ENCODE results near the gene DNHD1. TPM values are rescaled to one million over a fixed set of nuclear protein-coding genes. Genes with fewer than 3 reads are reported as not detected.

DNHD1 gene
- total and polyA plus RNA-seq, 8 donors = 1.8 to 45.1 (median 11.4) TPM

GRCh38 chr11:6455070-6455469 is 42.0 kb upstream of the DNHD1 start:
- H3K27ac ChIP-seq = no peak overlapping the region
- H3K9me3 ChIP-seq = no peaks in the 10 kb centered on the region
- peaks cover 69 to 100% (median 100%) of the 10 kb centered on the region in 4 donors for H3K36me3 ChIP-seq
- H3K4me3 ChIP-seq = no peak overlapping the region
- no peaks in the 10 kb centered on the region for H3K4me1 ChIP-seq
- TF ChIP-seq CTCF (IDR thresholded peaks at IDR 0.05) = no peak
- no peak for TF ChIP-seq POLR2AphosphoS5 (IDR thresholded peaks at IDR 0.05)
- no peak for TF ChIP-seq EP300 (IDR thresholded peaks at IDR 0.05)
- no peak for TF ChIP-seq POLR2A (IDR thresholded peaks at IDR 0.05)
- DNase-seq = no peak
- intact Hi-C loops (cut with DNase I; ENCODE audit: low total_unique reads) = no loop called here
- WGBS, 5 donors = 42 to 73% (median 72%) methylated on average over 2 of the region's 2 CpGs
- no peaks in the 10 kb centered on the region for H3K27me3 ChIP-seq

DNA sequence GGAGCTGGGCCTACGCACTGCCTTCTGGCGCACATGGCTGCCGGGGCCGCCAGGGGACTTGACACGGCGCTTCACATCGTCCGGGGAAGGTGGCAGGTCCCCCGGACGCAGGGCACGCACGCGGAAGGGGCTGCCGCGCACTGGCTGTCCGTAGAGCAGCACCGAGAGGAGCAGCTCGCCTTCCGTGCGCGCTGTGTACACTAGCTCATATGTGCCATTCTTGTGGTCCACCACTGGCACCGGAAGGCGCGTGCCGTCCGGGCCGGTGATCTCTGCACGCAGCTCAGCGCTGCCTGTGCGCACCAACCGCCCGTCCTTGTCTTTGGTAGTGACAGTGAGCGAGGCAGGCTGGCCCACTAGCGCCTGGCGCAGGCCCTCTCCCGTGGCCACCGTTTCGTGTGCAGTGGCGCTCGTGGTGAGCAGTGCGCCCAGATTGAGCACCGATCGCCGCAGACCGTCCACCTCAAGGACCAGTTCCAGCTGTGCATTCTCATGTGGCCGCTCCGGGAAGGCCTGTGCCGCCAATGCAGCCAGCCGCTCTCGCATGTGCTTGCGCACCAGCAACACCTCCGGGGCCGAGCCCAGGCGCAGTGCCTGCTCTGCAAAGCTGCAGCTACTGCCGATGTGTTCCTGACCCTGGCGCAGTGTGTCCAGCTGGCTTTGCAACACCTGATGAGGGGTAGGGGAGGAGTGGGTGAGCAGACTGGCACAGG is 40.6 kb upstream of the DNHD1 start:
- no peaks in the 10 kb centered on the region for H3K27me3 ChIP-seq
- H3K36me3 ChIP-seq = peaks cover 54 to 100% (median 94%) of the 10 kb centered on the region in 4 donors
- no peak for DNase-seq
- 95 to 97% (median 96%) methylated on average over 33 to 56 of the region's 56 CpGs for WGBS, 5 donors
- H3K9me3 ChIP-seq = no peaks in the 10 kb centered on the region
- H3K27ac ChIP-seq = no peak overlapping the region
- TF ChIP-seq POLR2A (IDR thresholded peaks at IDR 0.05) (no peak), CTCF (IDR thresholded peaks at IDR 0.05) (no peak), EP300 (IDR thresholded peaks at IDR 0.05) (no peak), POLR2AphosphoS5 (IDR thresholded peaks at IDR 0.05) (no peak)
- no peaks in the 10 kb centered on the region for H3K4me1 ChIP-seq
- no peak overlapping the region for H3K4me3 ChIP-seq
- intact Hi-C loops (cut with DNase I; ENCODE audit: low total_unique reads) = no loop called here

DNA sequence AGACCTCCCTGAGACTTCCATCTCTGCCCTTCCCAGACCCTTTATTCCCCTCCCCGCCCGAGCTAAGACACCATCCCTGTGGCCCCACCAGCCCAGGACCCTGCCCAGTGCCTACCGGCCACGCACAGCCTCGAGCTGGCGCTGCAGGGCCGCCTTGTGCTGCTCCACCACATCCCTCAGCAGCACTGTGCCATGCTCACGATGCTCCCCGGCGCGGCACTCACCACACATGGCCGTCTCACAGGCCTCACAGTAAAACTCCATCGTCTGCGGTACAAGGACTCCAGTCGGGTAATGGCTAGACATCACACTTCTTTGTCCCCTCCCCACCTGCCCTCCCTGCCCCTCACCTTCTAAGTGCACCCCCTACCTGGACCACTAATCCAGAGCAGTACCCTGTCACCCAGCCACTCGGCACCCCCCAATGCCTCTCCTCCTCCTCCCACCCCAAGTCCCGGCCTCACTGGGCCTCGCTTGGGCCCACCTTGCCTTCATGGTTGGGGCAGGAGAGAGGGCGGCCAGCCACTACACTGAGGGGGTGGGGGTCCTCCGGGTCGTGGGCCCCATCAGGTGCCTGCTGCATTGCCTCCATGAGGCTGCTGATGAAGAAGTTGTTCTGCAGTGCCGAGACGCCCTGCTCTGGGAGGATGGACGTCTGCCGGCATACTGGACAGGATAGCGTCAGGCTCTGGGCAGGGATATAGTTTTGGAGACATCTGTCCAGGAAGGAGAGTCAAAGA is 39.3 kb upstream of the DNHD1 start:
- Histone ChIP-seq H3K4me3 (no peak overlapping the region), H3K27me3 (no peaks in the 10 kb centered on the region), H3K27ac (no peak overlapping the region), H3K4me1 (no peaks in the 10 kb centered on the region), H3K36me3 (peaks cover 51 to 100% (median 91%) of the 10 kb centered on the region in 4 donors), H3K9me3 (no peaks in the 10 kb centered on the region)
- intact Hi-C loops (cut with DNase I; ENCODE audit: low total_unique reads) = no loop called here
- 92 to 94% (median 92%) methylated on average over 26 of the region's 26 CpGs for WGBS, 5 donors
- TF ChIP-seq CTCF (IDR thresholded peaks at IDR 0.05) = no peak
- TF ChIP-seq POLR2A (IDR thresholded peaks at IDR 0.05) = no peak
- TF ChIP-seq EP300 (IDR thresholded peaks at IDR 0.05) = no peak
- TF ChIP-seq POLR2AphosphoS5 (IDR thresholded peaks at IDR 0.05) = no peak
- no peak for DNase-seq

DNA sequence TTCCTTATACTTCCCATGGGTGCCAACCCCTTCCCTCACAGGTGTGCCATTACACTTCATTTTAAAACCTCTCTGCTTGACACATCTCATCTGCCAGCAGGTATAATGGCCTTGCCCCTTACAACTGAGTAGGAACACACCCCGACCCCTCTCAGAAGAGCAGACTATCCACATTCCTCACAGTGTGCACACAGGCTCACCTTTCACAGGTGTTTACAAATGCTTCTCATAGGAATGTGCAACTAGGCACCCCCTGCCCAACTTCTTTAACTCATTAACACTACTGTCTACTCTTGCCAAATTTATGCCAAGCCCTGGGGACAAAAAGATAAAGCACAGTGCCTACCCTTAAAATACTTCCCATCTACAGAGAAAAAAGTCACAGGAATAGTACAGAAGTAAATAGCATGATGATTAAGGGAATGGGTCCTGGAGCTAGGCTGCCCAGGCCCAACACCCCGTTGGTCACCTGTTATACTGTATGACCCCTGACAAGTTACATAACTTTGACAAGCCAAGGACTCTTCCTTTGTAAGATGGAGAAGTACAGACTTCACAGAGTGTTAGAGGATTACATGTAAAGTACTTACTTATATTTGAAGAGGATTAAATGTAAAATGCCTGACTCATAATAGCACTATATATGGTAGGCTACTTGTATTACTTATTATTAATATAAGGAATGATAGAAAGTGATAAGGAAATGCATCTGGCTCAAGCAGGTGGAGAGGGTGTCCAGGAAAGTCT is 38.6 kb upstream of the DNHD1 start:
- H3K9me3 ChIP-seq = no peaks in the 10 kb centered on the region
- peak in 1 of 2 donors; percentile 23 for DNase-seq
- TF ChIP-seq EP300 (IDR thresholded peaks at IDR 0.05) (no peak), CTCF (IDR thresholded peaks at IDR 0.05) (no peak), POLR2AphosphoS5 (IDR thresholded peaks at IDR 0.05) (no peak), POLR2A (IDR thresholded peaks at IDR 0.05) (no peak)
- no peak overlapping the region for H3K27ac ChIP-seq
- 44 to 61% (median 54%) methylated on average over 2 of the region's 2 CpGs for WGBS, 5 donors
- H3K4me1 ChIP-seq = no peaks in the 10 kb centered on the region
- intact Hi-C loops (cut with DNase I; ENCODE audit: low total_unique reads) = no loop called here
- H3K36me3 ChIP-seq = peaks cover 51 to 100% (median 87%) of the 10 kb centered on the region in 4 donors
- H3K4me3 ChIP-seq = no peak overlapping the region
- no peaks in the 10 kb centered on the region for H3K27me3 ChIP-seq

Measured in stomach (tissue), 9 donors.